HCT116 (cell line): Measurements from ENCODE around the gene OR51B5. TPM values are rescaled to one million over a fixed set of nuclear protein-coding genes. Genes with fewer than 3 reads are reported as not detected.

Source experiments
- ATAC-seq: fragments of 200-7000 bp; cut with Tn5 transposase; 2 replicates; pipeline ENCODE4 v1.9.1; 2020; ENCODE audit warnings: mild to moderate bottlenecking, moderate library complexity
- BruUV-seq: library from RNA; stranded (reverse); fragments of 400-500 nt; replicated peaks from 2 replicates; lab custom pipeline; 2021; lab: Mats Ljungman, UMichigan
- CTCF ChIA-PET: fragments of 300-600 bp; sonication (Branson Sonifier 250); formaldehyde crosslinking; loops from one replicate; lab custom pipeline; 2021; ENCODE audit warnings: antibody characterized with exemption; lab: Charles Lee
- POLR2A ChIA-PET: fragments of 300-600, 350-600 bp; sonication (Branson Sonifier 250); formaldehyde crosslinking; loops from one replicate; lab custom pipeline; 2021; ENCODE audit warnings: antibody characterized with exemption; lab: Charles Lee
- RAD21 ChIA-PET, 2 experiments: fragments of 300-600 bp; sonication (Branson Sonifier 250); formaldehyde crosslinking; loops; one replicate each; lab custom pipeline; 2023; ENCODE audit warnings: low total read pairs in 2 of 2; ENCODE audit not compliant: uncharacterized antibody in 2 of 2, unreplicated experiment in 2 of 2, low non-redundant PET in 1 of 2; lab: Charles Lee
- DNase-seq: peaks from one replicate; pipeline ENCODE4 v3.0.0-alpha.2; 2010; ENCODE audit warnings: low read depth, low spot score
- H2AFZ ChIP-seq: fragments of 200-600 bp; shearing (Covaris generic), sonication (generic); 2 replicates; pipeline ENCODE4 v1.6.1; 2017; ENCODE audit warnings: low read depth, mixed run types, mixed read lengths, antibody characterized with exemption, low read length; ENCODE audit not compliant: poor library complexity, severe bottlenecking
- H3K27ac ChIP-seq: 2 replicates; pipeline ENCODE4 v1.5.1; 2012; ENCODE audit warnings: low read depth, low read length
- H3K27me3 ChIP-seq: fragments of 200-600 bp; sonication (generic); 2 replicates; pipeline ENCODE4 v1.6.1; 2016; ENCODE audit warnings: mixed run types, low read length, mixed read lengths; ENCODE audit not compliant: insufficient read depth
- H3K36me3 ChIP-seq, 2 experiments: fragments of 200-500 bp in 1 of 2; fragments of 200-600 bp in 1 of 2; sonication (Bioruptor generic) in 1 of 2; sonication (generic) in 1 of 2; 2 replicates each; pipeline versions ENCODE4 v1.5.1 to v1.6.1; 2014 to 2016; ENCODE audit warnings: low read length in 2 of 2, inconsistent platforms in 1 of 2, mixed read lengths in 1 of 2, mixed run types in 1 of 2; ENCODE audit not compliant: insufficient read depth in 2 of 2, control insufficient read depth in 1 of 2
- H3K4me1 ChIP-seq, 2 experiments: fragments of 200-600 bp in 1 of 2; sonication (generic) in 1 of 2; 2 replicates each; pipeline versions ENCODE4 v1.5.1 to v1.6.1; 2012 to 2017; ENCODE audit warnings: low read length in 2 of 2, inconsistent platforms in 1 of 2, mild to moderate bottlenecking in 1 of 2, mixed read lengths in 1 of 2, mixed run types in 1 of 2, moderate library complexity in 1 of 2; ENCODE audit not compliant: insufficient read depth in 2 of 2, control insufficient read depth in 1 of 2
- H3K4me2 ChIP-seq: fragments of 200-600 bp; sonication (generic); 2 replicates; pipeline ENCODE4 v1.6.1; 2017; ENCODE audit warnings: mixed run types, low read length, mixed read lengths
- H3K4me3 ChIP-seq, 2 experiments: fragments of 200-600 bp in 1 of 2; sonication (generic) in 1 of 2; replicated peaks in 1 of 2; 2 replicates each; pipeline ENCODE4 v1.5.1; 2011 to 2016; ENCODE audit warnings: low read length in 2 of 2, control low read depth in 1 of 2, low read depth in 1 of 2, mild to moderate bottlenecking in 1 of 2, mixed read lengths in 1 of 2, mixed run types in 1 of 2
- H3K79me2 ChIP-seq: fragments of 200-600 bp; sonication (generic); 2 replicates; pipeline ENCODE4 v1.6.1; 2017; ENCODE audit warnings: mild to moderate bottlenecking, mixed run types, low read length, moderate library complexity, mixed read lengths; ENCODE audit not compliant: insufficient read depth
- H3K9ac ChIP-seq: fragments of 200-600 bp; sonication (generic); 2 replicates; pipeline ENCODE4 v1.6.1; 2016; ENCODE audit warnings: low read length, mixed read lengths
- H3K9me2 ChIP-seq: fragments of 200-600 bp; sonication (generic), shearing (Covaris generic); 2 replicates; pipeline ENCODE4 v1.6.1; 2017; ENCODE audit warnings: mixed run types, mild to moderate bottlenecking, moderate library complexity; ENCODE audit not compliant: insufficient read depth
- H3K9me3 ChIP-seq, 2 experiments: fragments of 200-500 bp in 1 of 2; fragments of 200-600 bp in 1 of 2; sonication (Bioruptor generic) in 1 of 2; sonication (generic) in 1 of 2; 2 replicates each; pipeline ENCODE4 v1.6.1; 2014 to 2017; ENCODE audit warnings: low read length in 2 of 2, mixed read lengths in 2 of 2, inconsistent platforms in 1 of 2, low read depth in 1 of 2, mild to moderate bottlenecking in 1 of 2, mixed run types in 1 of 2, moderate library complexity in 1 of 2; ENCODE audit not compliant: control insufficient read depth in 1 of 2, insufficient read depth in 1 of 2
- H4K20me1 ChIP-seq: fragments of 200-600 bp; sonication (generic), shearing (Covaris generic); 2 replicates; pipeline ENCODE4 v1.6.1; 2017; ENCODE audit warnings: mixed run types, mild to moderate bottlenecking, moderate library complexity; ENCODE audit not compliant: insufficient read depth
- ATF3 ChIP-seq: IDR thresholded peaks from 2 replicates; pipeline ENCODE4 v1.6.1; 2012
- CBX3 ChIP-seq: IDR thresholded peaks from 2 replicates; pipeline ENCODE4 v1.6.1; 2012; ENCODE audit warnings: low read depth
- EGR1 ChIP-seq: IDR thresholded peaks from 2 replicates; pipeline ENCODE4 v1.6.1; 2012; ENCODE audit warnings: low read depth
- EZH2 ChIP-seq: fragments of 200-600 bp; sonication (generic); IDR thresholded peaks from 2 replicates; pipeline ENCODE4 v1.6.1; 2017; ENCODE audit warnings: antibody characterized with exemption, mixed run types
- EZH2phosphoT487 ChIP-seq: fragments of 200-600 bp; IDR thresholded peaks from 2 replicates; pipeline ENCODE4 v1.6.1; 2018; ENCODE audit warnings: antibody characterized with exemption, borderline replicate concordance
- FOSL1 ChIP-seq: IDR thresholded peaks from 2 replicates; pipeline ENCODE4 v1.6.1; 2012; ENCODE audit warnings: low read depth
- JUND ChIP-seq: IDR thresholded peaks from 2 replicates; pipeline ENCODE4 v1.6.1; 2012
- POLR2A ChIP-seq: IDR thresholded peaks from 2 replicates; pipeline ENCODE4 v1.7.0; 2011; ENCODE audit warnings: borderline replicate concordance; ENCODE audit not compliant: insufficient read depth, insufficient read length; ENCODE audit errors: extremely low read depth
- POLR2AphosphoS5 ChIP-seq: IDR thresholded peaks from 2 replicates; pipeline ENCODE4 v1.6.1; 2011; ENCODE audit warnings: mild to moderate bottlenecking, low read depth, low read length, moderate library complexity
- RAD21 ChIP-seq: IDR thresholded peaks from 2 replicates; pipeline ENCODE4 v1.6.1; 2012; ENCODE audit warnings: low read depth, mild to moderate bottlenecking
- SIN3A ChIP-seq: IDR thresholded peaks from 2 replicates; pipeline ENCODE4 v1.6.1; 2012; ENCODE audit warnings: low read depth
- SP1 ChIP-seq: IDR thresholded peaks from 2 replicates; pipeline ENCODE4 v1.6.1; 2012; ENCODE audit warnings: low read depth
- SRF ChIP-seq: IDR thresholded peaks from 2 replicates; pipeline ENCODE4 v1.6.1; 2012; ENCODE audit warnings: low read depth
- TCF7L2 ChIP-seq: IDR thresholded peaks from 2 replicates; pipeline ENCODE4 v1.7.0; 2011; ENCODE audit warnings: borderline replicate concordance, inconsistent platforms; ENCODE audit not compliant: insufficient read depth, insufficient read length; ENCODE audit errors: extremely low read depth
- YY1 ChIP-seq: IDR thresholded peaks from 2 replicates; pipeline ENCODE4 v1.6.1; 2011; ENCODE audit warnings: low read length, low read depth, moderate library complexity, mild to moderate bottlenecking; ENCODE audit not compliant: insufficient replicate concordance; ENCODE audit errors: extremely low read depth
- ZFX ChIP-seq: fragments of 450-650 bp; IDR thresholded peaks from 2 replicates; pipeline ENCODE4 v1.6.1; 2017
- ZNF274 ChIP-seq: fragments of 200-500 bp; sonication (Bioruptor generic); IDR thresholded peaks from 2 replicates; pipeline ENCODE4 v1.6.1; 2014; ENCODE audit warnings: mild to moderate bottlenecking, low read depth, low read length, inconsistent platforms
- intact Hi-C: fragments of 100-400 bp; cut with micrococcal nuclease; formaldehyde crosslinking; loops from 2 replicates; pipeline ENCODE4 v1.10.0; 2022
- total RNA-seq: library from RNA; stranded (reverse); gene quantifications from one replicate; pipeline ENCODE4 v1.2.1, GENCODE V29; 2021; ENCODE audit not compliant: unreplicated experiment
- TF ChIP-seq, protein P1 (sequence below): IDR thresholded peaks from 2 replicates; pipeline ENCODE4 v1.6.1; 2011; ENCODE audit warnings: mild to moderate bottlenecking, low read length, moderate library complexity; ENCODE audit not compliant: insufficient replicate concordance; ENCODE audit errors: extremely low read depth

OR51B5 gene
- total RNA-seq, 1 experiment from 2014 or later, result 140 TPM

DNA sequence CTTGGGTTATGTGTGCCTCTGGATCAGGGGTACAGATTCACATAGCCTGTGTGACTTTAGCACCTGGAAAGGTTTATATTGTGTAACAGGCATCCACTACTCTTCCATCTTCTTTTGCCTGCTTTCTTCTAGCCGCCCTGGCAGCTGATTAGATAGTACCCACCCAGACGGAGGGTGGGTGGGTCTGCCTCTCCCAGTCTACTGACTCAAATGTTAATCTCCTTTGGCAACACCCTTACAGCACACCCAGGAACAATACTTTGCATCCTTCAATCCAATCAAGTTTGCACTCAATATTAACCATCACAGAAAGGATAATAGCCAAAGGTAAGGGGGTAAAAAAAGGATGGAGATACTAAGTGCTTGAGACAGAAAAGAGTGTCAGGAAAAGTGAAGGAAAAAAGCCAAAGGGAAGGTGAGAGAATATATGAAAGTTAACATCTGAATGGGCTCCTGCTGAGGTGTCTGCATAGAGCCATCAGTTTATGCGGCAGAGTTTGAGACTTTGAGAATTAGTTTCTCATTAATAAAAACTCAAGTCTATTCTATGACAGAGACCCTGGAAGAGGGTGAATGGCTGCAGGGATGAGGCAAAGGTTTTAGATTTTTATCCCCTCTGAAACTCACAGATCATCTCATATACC is 5.3 kb upstream of the OR51B5 start:
- Histone ChIP-seq H3K4me3 (no peak overlapping the region), H3K9me2 (no peaks in the 10 kb centered on the region), H3K4me2 (no peak overlapping the region), H3K9ac (no peak overlapping the region), H3K4me1 (no peaks in the 10 kb centered on the region), H3K9me3 (no peaks in the 10 kb centered on the region), H2AFZ (no peak overlapping the region), H3K27ac (no peak overlapping the region), H3K27me3 (no peaks in the 10 kb centered on the region), H4K20me1 (peaks cover 31% of the 10 kb centered on the region; the same call in 1 of the 2 replicates), H3K36me3 (peaks cover 8 to 63% of the 10 kb centered on the region in 2 experiments; a peak in 3 of 4 replicates), H3K79me2 (peaks cover 97% of the 10 kb centered on the region)
- BruUV-seq, result no TSS peak
- TF ChIP-seq RAD21, result no peak
- TF ChIP-seq EGR1, result no peak
- TF ChIP-seq SRF, result no peak
- no peak for TF ChIP-seq POLR2A
- TF ChIP-seq EZH2, result no peak
- TF ChIP-seq TCF7L2, result no peak
- no peak for TF ChIP-seq YY1
- TF ChIP-seq EZH2phosphoT487, result no peak
- no peak for TF ChIP-seq SP1
- no peak for TF ChIP-seq SIN3A
- TF ChIP-seq POLR2AphosphoS5, result no peak
- no peak for TF ChIP-seq FOSL1
- no peak for TF ChIP-seq ZFX
- intact Hi-C loops, result no loop called here
- ATAC-seq (no peak), DNase-seq (no peak)
- POLR2A ChIA-PET, result no interaction called here
- RAD21 ChIA-PET, result no interaction called here
- CTCF ChIA-PET, result no interaction called here

GRCh38 chr11:5345831-5346230 is 2.5 kb upstream of the OR51B5 start:
- ChIA-PET CTCF (no interaction called here), RAD21 (no interaction called here), POLR2A (no interaction called here)
- no peak overlapping the region for H3K9ac ChIP-seq
- no peak for ATAC-seq
- TF ChIP-seq SIN3A, result no peak
- TF ChIP-seq JUND, result no peak
- TF ChIP-seq ZNF274, result no peak
- TF ChIP-seq CBX3, result no peak
- TF ChIP-seq FOSL1, result no peak
- no peak for TF ChIP-seq YY1
- TF ChIP-seq, protein P1, sequence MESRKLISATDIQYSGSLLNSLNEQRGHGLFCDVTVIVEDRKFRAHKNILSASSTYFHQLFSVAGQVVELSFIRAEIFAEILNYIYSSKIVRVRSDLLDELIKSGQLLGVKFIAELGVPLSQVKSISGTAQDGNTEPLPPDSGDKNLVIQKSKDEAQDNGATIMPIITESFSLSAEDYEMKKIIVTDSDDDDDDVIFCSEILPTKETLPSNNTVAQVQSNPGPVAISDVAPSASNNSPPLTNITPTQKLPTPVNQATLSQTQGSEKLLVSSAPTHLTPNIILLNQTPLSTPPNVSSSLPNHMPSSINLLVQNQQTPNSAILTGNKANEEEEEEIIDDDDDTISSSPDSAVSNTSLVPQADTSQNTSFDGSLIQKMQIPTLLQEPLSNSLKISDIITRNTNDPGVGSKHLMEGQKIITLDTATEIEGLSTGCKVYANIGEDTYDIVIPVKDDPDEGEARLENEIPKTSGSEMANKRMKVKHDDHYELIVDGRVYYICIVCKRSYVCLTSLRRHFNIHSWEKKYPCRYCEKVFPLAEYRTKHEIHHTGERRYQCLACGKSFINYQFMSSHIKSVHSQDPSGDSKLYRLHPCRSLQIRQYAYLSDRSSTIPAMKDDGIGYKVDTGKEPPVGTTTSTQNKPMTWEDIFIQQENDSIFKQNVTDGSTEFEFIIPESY, result no peak
- TF ChIP-seq ATF3, result no peak
- TF ChIP-seq EZH2, result no peak
- peaks cover 97% of the 10 kb centered on the region for H3K79me2 ChIP-seq
- H4K20me1 ChIP-seq, result peaks cover 34% of the 10 kb centered on the region; the same call in 1 of the 2 replicates
- no TSS peak for BruUV-seq
- intact Hi-C loops, result no loop called here
- no peaks in the 10 kb centered on the region for H3K9me2 ChIP-seq
- H3K9me3 ChIP-seq, result no peaks in the 10 kb centered on the region
- no peaks in the 10 kb centered on the region for H3K4me1 ChIP-seq
- H3K4me3 ChIP-seq, result no peak overlapping the region
- H3K27me3 ChIP-seq, result no peaks in the 10 kb centered on the region
- H2AFZ ChIP-seq, result no peak overlapping the region
- H3K27ac ChIP-seq, result no peak overlapping the region
- DNase-seq, result no peak
- H3K36me3 ChIP-seq, result peaks cover 17 to 80% of the 10 kb centered on the region in 2 experiments; a peak in 3 of 4 replicates
- H3K4me2 ChIP-seq, result no peak overlapping the region
